Activated T-helper 2 cell treated with anti-CD3 and anti-CD28 coated beads, Interferon-gamma antibody, Interleukin-2, Interleukin-4, amounts not matched to agents 10 μg/mL and 5 μg/mL and 100 μg/mL, durations not matched to agents 14 hours and 24 hours and 36 hours (primary cell): ENCODE results near the gene CDC27. TPM values are rescaled to one million over a fixed set of nuclear protein-coding genes. Genes with fewer than 3 reads are reported as not detected.

Experiments used
- DNase-seq: peaks from one replicate; pipeline ENCODE4 v3.0.0; 2021; ENCODE audit warnings: low spot score
- H3K27ac Mint-ChIP-seq: one replicate; pipeline ENCODE4 v1.8.0; 2021; ENCODE audit warnings: mixed read lengths
- H3K27me3 Mint-ChIP-seq: one replicate; pipeline ENCODE4 v1.8.0; 2021; ENCODE audit warnings: low read depth, mixed read lengths
- H3K36me3 Mint-ChIP-seq: one replicate; pipeline ENCODE4 v1.8.0; 2021; ENCODE audit warnings: low read depth, mixed read lengths
- H3K4me1 Mint-ChIP-seq: one replicate; pipeline ENCODE4 v1.8.0; 2021; ENCODE audit warnings: low read depth, mixed read lengths
- H3K4me3 Mint-ChIP-seq: one replicate; pipeline ENCODE4 v1.8.0; 2021; ENCODE audit warnings: low read depth, mild to moderate bottlenecking, moderate library complexity, mixed read lengths
- H3K9me3 Mint-ChIP-seq: one replicate; pipeline ENCODE4 v1.8.0; 2021; ENCODE audit warnings: mixed read lengths
- intact Hi-C: fragments of 100-400 bp; cut with micrococcal nuclease; formaldehyde crosslinking; loops from one replicate; pipeline ENCODE4 v1.15.1; 2023
- total RNA-seq: library from RNA; stranded (reverse); gene quantifications from 2 replicates; pipeline ENCODE4 v1.2.3, GENCODE V29; 2022

Gene CDC27
- 102 and 109 TPM in 2 replicates for total RNA-seq

GRCh38 chr17:47188876-47189731, at the start of gene CDC27:
CDC27 (minus strand) TSS chr17:47189295; CDS start chr17:47189172, 123 bp downstream.
- Mint-ChIP-seq H3K4me3 (peak within 1 kb of the TSS; percentile 98), H3K9me3 (no peaks in the 10 kb centered on the region), H3K4me1 (peaks cover 37% of the 10 kb centered on the region), H3K27me3 (no peaks in the 10 kb centered on the region), H3K36me3 (peaks cover 25% of the 10 kb centered on the region), H3K27ac (peak within 1 kb of the TSS; percentile 97)
- DNase-seq: peak; percentile 100
- intact Hi-C loops: loop anchor here (1.0 kb wide), 1 partner anchor 15 kb away; no protein-coding TSS in a partner anchor

GRCh38 chr17:47238321-47239010, 49.4 kb upstream of the CDC27 start:
- no peak overlapping the region for H3K27ac Mint-ChIP-seq
- no peak overlapping the region for H3K4me3 Mint-ChIP-seq
- intact Hi-C loops: no loop called here
- no peak for DNase-seq
- H3K9me3 Mint-ChIP-seq: no peaks in the 10 kb centered on the region
- H3K27me3 Mint-ChIP-seq: peaks cover 9% of the 10 kb centered on the region
- H3K4me1 Mint-ChIP-seq: peaks cover 11% of the 10 kb centered on the region
- H3K36me3 Mint-ChIP-seq: no peaks in the 10 kb centered on the region

- no peak overlapping the region for H3K4me3 Mint-ChIP-seq
- DNase-seq: no peak
- no peaks in the 10 kb centered on the region for H3K9me3 Mint-ChIP-seq
These were observed 48.7 kb upstream of the CDC27 start for GRCh38 chr17:47237841-47238240.

GRCh38 chr17:47235923-47236322, 46.8 kb upstream of the CDC27 start:
- intact Hi-C loops: no loop called here
- H3K4me1 Mint-ChIP-seq: peaks cover 12% of the 10 kb centered on the region
- H3K27me3 Mint-ChIP-seq: peaks cover 13% of the 10 kb centered on the region
- H3K27ac Mint-ChIP-seq: no peak overlapping the region
- no peaks in the 10 kb centered on the region for H3K36me3 Mint-ChIP-seq
- no peak for DNase-seq
- H3K4me3 Mint-ChIP-seq: no peak overlapping the region
- no peaks in the 10 kb centered on the region for H3K9me3 Mint-ChIP-seq

More at GRCh38 chr17:47237841-47238240, 48.7 kb upstream of the CDC27 start:
- peaks cover 7% of the 10 kb centered on the region for H3K27me3 Mint-ChIP-seq
- no peaks in the 10 kb centered on the region for H3K36me3 Mint-ChIP-seq
- peaks cover 11% of the 10 kb centered on the region for H3K4me1 Mint-ChIP-seq
- no peak overlapping the region for H3K27ac Mint-ChIP-seq
- intact Hi-C loops: no loop called here

GRCh38 chr17:47235506-47235905, 46.4 kb upstream of the CDC27 start:
- Mint-ChIP-seq H3K36me3 (no peaks in the 10 kb centered on the region), H3K4me3 (no peak overlapping the region), H3K4me1 (peaks cover 13% of the 10 kb centered on the region), H3K9me3 (no peaks in the 10 kb centered on the region), H3K27me3 (peaks cover 15% of the 10 kb centered on the region), H3K27ac (no peak overlapping the region)
- intact Hi-C loops: no loop called here
- DNase-seq: no peak

GRCh38 chr17:47232465-47232864, 43.4 kb upstream of the CDC27 start:
- Mint-ChIP-seq H3K4me3 (no peak overlapping the region), H3K36me3 (no peaks in the 10 kb centered on the region), H3K4me1 (peaks cover 17% of the 10 kb centered on the region), H3K27me3 (peaks cover 19% of the 10 kb centered on the region), H3K9me3 (no peaks in the 10 kb centered on the region), H3K27ac (no peak overlapping the region)
- intact Hi-C loops: loop anchor here (5.0 kb wide), 1 partner anchor 70 kb away; no protein-coding TSS in a partner anchor
- DNase-seq: no peak

GRCh38 chr17:47231866-47232265, 42.8 kb upstream of the CDC27 start:
- no peak overlapping the region for H3K27ac Mint-ChIP-seq
- peaks cover 23% of the 10 kb centered on the region for H3K27me3 Mint-ChIP-seq
- intact Hi-C loops: loop anchor here (5.0 kb wide), 1 partner anchor 70 kb away; no protein-coding TSS in a partner anchor
- H3K36me3 Mint-ChIP-seq: no peaks in the 10 kb centered on the region
- no peaks in the 10 kb centered on the region for H3K9me3 Mint-ChIP-seq
- no peak overlapping the region for H3K4me3 Mint-ChIP-seq
- H3K4me1 Mint-ChIP-seq: peaks cover 17% of the 10 kb centered on the region
- no peak for DNase-seq

- Mint-ChIP-seq H3K36me3 (no peaks in the 10 kb centered on the region), H3K27ac (no peak overlapping the region), H3K4me3 (no peak overlapping the region), H3K4me1 (peaks cover 17% of the 10 kb centered on the region), H3K27me3 (peaks cover 23% of the 10 kb centered on the region), H3K9me3 (no peaks in the 10 kb centered on the region)
- intact Hi-C loops: loop anchor here (5.0 kb wide), 1 partner anchor 71 kb away; no protein-coding TSS in a partner anchor
- DNase-seq: no peak
These were observed 42.2 kb upstream of the CDC27 start for GRCh38 chr17:47231334-47231733.

GRCh38 chr17:47230864-47231263, 41.8 kb upstream of the CDC27 start:
- no peak for DNase-seq
- H3K36me3 Mint-ChIP-seq: no peaks in the 10 kb centered on the region
- H3K4me3 Mint-ChIP-seq: no peak overlapping the region
- no peak overlapping the region for H3K27ac Mint-ChIP-seq
- no peaks in the 10 kb centered on the region for H3K9me3 Mint-ChIP-seq
- H3K4me1 Mint-ChIP-seq: peaks cover 17% of the 10 kb centered on the region
- peaks cover 23% of the 10 kb centered on the region for H3K27me3 Mint-ChIP-seq
- intact Hi-C loops: loop anchor here (5.0 kb wide), 1 partner anchor 71 kb away; no protein-coding TSS in a partner anchor

GRCh38 chr17:47229535-47230443, 40.7 kb upstream of the CDC27 start:
- Mint-ChIP-seq H3K4me3 (peak overlapping the region; percentile 46), H3K9me3 (no peaks in the 10 kb centered on the region), H3K27ac (no peak overlapping the region), H3K4me1 (peaks cover 17% of the 10 kb centered on the region), H3K36me3 (no peaks in the 10 kb centered on the region), H3K27me3 (peaks cover 23% of the 10 kb centered on the region)
- intact Hi-C loops: loop anchor here (1.0 to 5.0 kb wide), 2 partner anchors 73 to 86 kb away; no protein-coding TSS in a partner anchor
- peak; percentile 62 for DNase-seq

GRCh38 chr17:47227862-47228261, 38.8 kb upstream of the CDC27 start:
- no peak for DNase-seq
- Mint-ChIP-seq H3K4me1 (peaks cover 17% of the 10 kb centered on the region), H3K4me3 (no peak overlapping the region), H3K27ac (no peak overlapping the region), H3K27me3 (peaks cover 23% of the 10 kb centered on the region), H3K36me3 (peaks cover 3% of the 10 kb centered on the region), H3K9me3 (peaks cover 13% of the 10 kb centered on the region)
- intact Hi-C loops: no loop called here
